Mucosa of descending colon (tissue), 3 donors: ENCODE results near the gene AP3M1. TPM values are rescaled to one million over a fixed set of nuclear protein-coding genes. Genes with fewer than 3 reads are reported as not detected.

ENCODE experiments used
- ATAC-seq: fragments of 200-7000 bp; cut with Tn5 transposase; one replicate; pipeline ENCODE4 v1.9.1; 2020; ENCODE audit warnings: mild to moderate bottlenecking, moderate library complexity
- DNase-seq, 3 donors: peaks; one replicate each; pipeline ENCODE4 v3.0.0-alpha.2; 2020
- H3K36me3 ChIP-seq: fragments of 200-600 bp; one replicate; pipeline ENCODE4 v1.8.0; 2021; ENCODE audit warnings: low read depth, mild to moderate bottlenecking
- H3K4me1 ChIP-seq: fragments of 200-600 bp; one replicate; pipeline ENCODE4 v1.8.0; 2021; ENCODE audit warnings: low read depth, mild to moderate bottlenecking
- H3K4me3 ChIP-seq: fragments of 200-600 bp; one replicate; pipeline ENCODE4 v1.8.0; 2021; ENCODE audit warnings: mild to moderate bottlenecking
- H3K9me3 ChIP-seq: fragments of 200-600 bp; one replicate; pipeline ENCODE4 v1.8.0; 2021; ENCODE audit warnings: mild to moderate bottlenecking
- intact Hi-C, 2 donors: fragments of 100-400 bp; cut with DNase I in 1 of 2; cut with micrococcal nuclease in 1 of 2; formaldehyde crosslinking; loops; one replicate each; pipeline versions ENCODE4 v1.11.0 to v1.11.1; 2022; cut with DNase I, micrococcal nuclease
- total RNA-seq, 3 donors: library from RNA; stranded (reverse); fragmentation: NEBNext Ultra II Directional in 2 of 3; extraction: Animal tissue kit (Norgen Biotek cat#: 25700) in 2 of 3; gene quantifications; one replicate each; pipeline versions ENCODE4 v1.2.1 to v1.2.4, GENCODE V29; 2021 to 2023
- TF ChIP-seq, protein P1 (sequence below): fragments of 200-600 bp; IDR thresholded peaks from one replicate; pipeline ENCODE4 v1.8.0; 2022; ENCODE audit warnings: antibody characterized with exemption, mild to moderate bottlenecking
- donor health status: DM: no; HTN: no; CAD: no; lungs with moderate emphysema.
- donor health status: DM: no; HTN: no; CAD: no.
- donor health status: DM: no; HTN: yes; CAD: no.

AP3M1 gene
- total RNA-seq, 3 donors from 2014 or later: 25.3 to 36.9 (median 33.7) TPM

DNA sequence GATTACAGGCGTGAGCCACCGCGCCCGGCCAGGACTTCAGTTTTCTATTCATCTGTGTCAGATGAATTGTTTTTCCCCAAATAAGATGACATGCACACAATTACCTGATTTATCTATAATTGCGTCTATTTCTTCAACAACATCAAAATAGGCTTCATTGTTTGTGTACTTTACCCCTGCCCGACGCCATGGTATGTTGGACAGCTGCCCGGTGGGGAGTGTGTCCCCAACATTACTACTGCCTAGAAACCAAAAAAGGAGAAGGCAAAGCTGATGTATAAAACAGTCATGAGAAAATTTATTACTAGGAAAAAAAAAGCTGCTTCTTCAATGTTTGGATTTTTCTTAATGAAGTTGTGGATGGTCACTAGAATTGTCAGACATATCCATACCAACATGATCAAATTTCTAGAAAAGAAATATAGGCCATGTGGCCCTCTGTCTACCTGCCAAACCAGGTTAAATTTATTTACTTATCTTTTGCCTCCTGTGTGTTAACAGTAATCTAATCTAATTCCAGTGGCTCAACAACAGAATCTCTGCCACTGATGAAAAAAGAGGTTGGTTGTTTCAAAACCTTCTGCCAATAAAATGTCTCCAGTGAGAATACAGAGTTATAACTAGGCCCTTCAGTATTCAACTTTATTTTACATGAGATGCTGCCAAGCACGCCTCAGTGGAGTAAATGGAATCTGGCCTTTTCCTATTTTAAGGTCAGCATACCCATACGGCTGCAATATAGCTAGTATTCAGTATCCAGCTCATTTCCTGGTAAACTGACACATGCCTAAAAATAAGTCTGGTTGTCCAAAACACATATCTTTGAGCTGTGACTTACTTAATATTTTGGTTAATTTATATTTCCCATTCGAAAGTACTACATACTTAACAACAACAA, 16.5 kb downstream of the AP3M1 start:
- Histone ChIP-seq H3K4me1 (no peaks in the 10 kb centered on the region), H3K36me3 (no peaks in the 10 kb centered on the region)
- intact Hi-C loops: no loop called here

DNA sequence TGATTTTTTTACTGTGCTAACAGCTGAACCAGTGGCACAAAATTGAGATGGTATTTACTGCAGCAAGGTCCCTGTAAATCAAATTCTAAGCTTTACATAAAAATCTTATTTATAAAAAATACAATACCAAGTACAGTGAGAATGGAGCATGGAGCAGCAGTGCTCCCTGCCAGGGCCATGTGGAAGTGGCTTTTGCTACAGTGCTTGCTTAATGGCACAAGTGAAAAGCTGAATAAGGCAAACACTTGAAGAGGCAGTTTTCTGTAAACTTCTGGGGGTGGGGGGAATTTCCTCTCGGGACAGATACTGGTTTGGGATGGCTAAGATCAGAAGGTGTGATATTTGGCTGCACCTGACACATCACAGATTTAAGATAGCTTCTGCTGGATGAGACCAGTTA, 27.5 kb downstream of the AP3M1 start:
- no peak for ATAC-seq
- Histone ChIP-seq H3K36me3 (peaks cover 10% of the 10 kb centered on the region), H3K4me1 (no peaks in the 10 kb centered on the region), H3K4me3 (no peak overlapping the region), H3K9me3 (no peaks in the 10 kb centered on the region)
- TF ChIP-seq, protein P1, sequence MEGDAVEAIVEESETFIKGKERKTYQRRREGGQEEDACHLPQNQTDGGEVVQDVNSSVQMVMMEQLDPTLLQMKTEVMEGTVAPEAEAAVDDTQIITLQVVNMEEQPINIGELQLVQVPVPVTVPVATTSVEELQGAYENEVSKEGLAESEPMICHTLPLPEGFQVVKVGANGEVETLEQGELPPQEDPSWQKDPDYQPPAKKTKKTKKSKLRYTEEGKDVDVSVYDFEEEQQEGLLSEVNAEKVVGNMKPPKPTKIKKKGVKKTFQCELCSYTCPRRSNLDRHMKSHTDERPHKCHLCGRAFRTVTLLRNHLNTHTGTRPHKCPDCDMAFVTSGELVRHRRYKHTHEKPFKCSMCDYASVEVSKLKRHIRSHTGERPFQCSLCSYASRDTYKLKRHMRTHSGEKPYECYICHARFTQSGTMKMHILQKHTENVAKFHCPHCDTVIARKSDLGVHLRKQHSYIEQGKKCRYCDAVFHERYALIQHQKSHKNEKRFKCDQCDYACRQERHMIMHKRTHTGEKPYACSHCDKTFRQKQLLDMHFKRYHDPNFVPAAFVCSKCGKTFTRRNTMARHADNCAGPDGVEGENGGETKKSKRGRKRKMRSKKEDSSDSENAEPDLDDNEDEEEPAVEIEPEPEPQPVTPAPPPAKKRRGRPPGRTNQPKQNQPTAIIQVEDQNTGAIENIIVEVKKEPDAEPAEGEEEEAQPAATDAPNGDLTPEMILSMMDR: no peak
- no peak for DNase-seq
- intact Hi-C loops: no loop called here

More for the DNA sequence above, 16.5 kb downstream of the AP3M1 start:
- ATAC-seq (no peak), DNase-seq (no peak)
- H3K9me3 ChIP-seq: no peaks in the 10 kb centered on the region
- TF ChIP-seq, protein P1: no peak
- no peak overlapping the region for H3K4me3 ChIP-seq

DNA sequence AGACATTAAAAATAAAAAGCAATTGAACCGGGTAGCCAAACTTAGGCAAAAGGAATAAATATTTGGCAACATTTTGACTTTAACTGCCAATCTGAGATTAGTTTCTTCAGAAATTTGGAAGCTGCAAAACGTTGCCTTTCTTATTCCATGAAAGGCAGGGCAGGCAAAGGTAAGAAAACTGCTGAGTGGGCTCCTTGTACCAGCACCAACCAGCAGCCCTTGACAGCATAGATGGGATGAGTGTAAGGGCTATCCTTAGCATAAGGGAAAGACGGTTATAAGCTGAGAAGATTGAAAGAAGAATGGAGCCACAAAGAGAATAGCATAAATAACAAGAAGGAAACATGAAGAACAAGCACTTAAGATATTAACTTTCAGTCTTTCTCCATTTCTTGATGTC, 28.6 kb downstream of the AP3M1 start:
- no peak for DNase-seq
- Histone ChIP-seq H3K36me3 (peaks cover 15% of the 10 kb centered on the region), H3K4me3 (no peak overlapping the region), H3K9me3 (no peaks in the 10 kb centered on the region), H3K4me1 (no peaks in the 10 kb centered on the region)
- intact Hi-C loops: no loop called here
- TF ChIP-seq, protein P1: no peak
- ATAC-seq: no peak

DNA sequence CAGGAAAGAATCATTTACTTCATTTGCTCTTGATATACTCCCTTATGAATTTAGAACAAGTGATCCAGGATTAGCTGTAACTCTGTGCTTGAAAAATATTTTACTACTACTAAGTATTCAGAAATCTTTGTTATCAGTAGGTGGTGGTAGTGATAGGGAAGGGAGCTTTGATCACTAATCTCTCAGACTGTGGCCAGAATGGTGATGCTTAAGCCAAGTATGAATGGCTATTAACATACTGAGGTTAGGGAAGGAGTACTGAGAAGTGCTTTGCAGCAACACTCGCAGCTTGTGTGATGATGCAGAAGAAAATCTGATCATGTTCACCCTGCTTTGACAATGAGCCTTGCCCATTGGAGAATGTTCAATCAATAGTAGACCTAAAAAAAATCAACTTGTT, 29.3 kb downstream of the AP3M1 start:
- intact Hi-C loops: no loop called here
- TF ChIP-seq, protein P1: no peak
- no peak for ATAC-seq

DNA sequence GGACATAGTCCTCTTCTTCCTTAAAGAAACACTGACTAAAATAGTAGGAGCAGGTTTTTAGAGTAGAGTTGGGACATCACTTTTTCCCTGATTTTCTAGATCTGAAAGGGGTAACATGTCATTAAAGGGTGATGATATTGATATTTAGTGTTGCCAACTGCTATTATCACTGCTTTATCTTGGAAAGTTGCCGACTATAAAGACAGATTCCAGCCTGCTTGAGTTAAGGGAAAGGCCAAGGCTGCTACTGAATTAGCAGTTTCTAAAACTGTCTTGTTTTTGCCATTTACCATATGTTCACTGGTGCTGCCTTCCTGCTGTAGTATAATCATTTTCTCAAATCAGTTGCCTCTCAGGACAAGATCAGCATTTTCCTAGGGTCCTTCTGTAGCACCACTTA, 29.7 kb downstream of the AP3M1 start:
- no peak for ATAC-seq
- Histone ChIP-seq H3K4me3 (no peak overlapping the region), H3K36me3 (peaks cover 15% of the 10 kb centered on the region), H3K4me1 (no peaks in the 10 kb centered on the region), H3K9me3 (no peaks in the 10 kb centered on the region)
- intact Hi-C loops: no loop called here
- DNase-seq: no peak
- TF ChIP-seq, protein P1: no peak

More for the DNA sequence above, 29.3 kb downstream of the AP3M1 start:
- H3K4me3 ChIP-seq: no peak overlapping the region
- H3K9me3 ChIP-seq: no peaks in the 10 kb centered on the region
- peaks cover 15% of the 10 kb centered on the region for H3K36me3 ChIP-seq
- H3K4me1 ChIP-seq: no peaks in the 10 kb centered on the region
- DNase-seq: no peak
